ENCODE results near the gene CCNI.

CCNI gene

GRCh38 chr4:77117721-77118120 lies 41.9 kb upstream of the CCNI start:
- TF ChIP-seq CTCF (IDR thresholded peaks at IDR 0.05), result no peak
- no peak for TF ChIP-seq ZFX (IDR thresholded peaks at IDR 0.05; ENCODE audit: borderline replicate concordance)
- no peak overlapping the region for H3K27ac ChIP-seq

DNA sequence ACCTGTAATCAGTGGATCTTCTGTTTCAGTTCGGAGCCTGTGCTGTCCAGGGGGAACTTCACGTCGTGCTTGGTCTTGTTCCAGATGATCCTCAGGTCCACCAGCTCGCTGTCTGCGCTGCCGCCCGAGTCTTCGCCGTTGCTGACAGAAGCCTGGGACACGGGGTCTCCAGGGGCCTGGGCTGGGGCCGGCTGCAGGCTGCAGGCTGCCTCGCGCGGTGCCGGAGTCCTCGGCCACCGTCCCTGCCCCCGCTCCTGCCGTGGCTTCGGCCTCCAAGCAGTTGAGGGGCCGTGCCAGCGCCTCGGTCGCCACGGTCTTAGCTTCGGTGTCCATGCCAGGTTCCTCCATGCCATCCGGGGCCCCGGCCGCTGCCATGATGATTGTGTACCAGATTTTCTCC lies 37.3 kb upstream of the CCNI start:
- no peak overlapping the region for H3K27ac ChIP-seq
- TF ChIP-seq ZFX (IDR thresholded peaks at IDR 0.05; ENCODE audit: borderline replicate concordance), result no peak
- TF ChIP-seq CTCF (IDR thresholded peaks at IDR 0.05), result no peak

- no peak for TF ChIP-seq CTCF (IDR thresholded peaks at IDR 0.05)
- TF ChIP-seq ZFX (IDR thresholded peaks at IDR 0.05; ENCODE audit: borderline replicate concordance), result no peak
- H3K27ac ChIP-seq, result no peak overlapping the region
These were observed 34.9 kb upstream of the CCNI start for GRCh38 chr4:77110730-77111129.

DNA sequence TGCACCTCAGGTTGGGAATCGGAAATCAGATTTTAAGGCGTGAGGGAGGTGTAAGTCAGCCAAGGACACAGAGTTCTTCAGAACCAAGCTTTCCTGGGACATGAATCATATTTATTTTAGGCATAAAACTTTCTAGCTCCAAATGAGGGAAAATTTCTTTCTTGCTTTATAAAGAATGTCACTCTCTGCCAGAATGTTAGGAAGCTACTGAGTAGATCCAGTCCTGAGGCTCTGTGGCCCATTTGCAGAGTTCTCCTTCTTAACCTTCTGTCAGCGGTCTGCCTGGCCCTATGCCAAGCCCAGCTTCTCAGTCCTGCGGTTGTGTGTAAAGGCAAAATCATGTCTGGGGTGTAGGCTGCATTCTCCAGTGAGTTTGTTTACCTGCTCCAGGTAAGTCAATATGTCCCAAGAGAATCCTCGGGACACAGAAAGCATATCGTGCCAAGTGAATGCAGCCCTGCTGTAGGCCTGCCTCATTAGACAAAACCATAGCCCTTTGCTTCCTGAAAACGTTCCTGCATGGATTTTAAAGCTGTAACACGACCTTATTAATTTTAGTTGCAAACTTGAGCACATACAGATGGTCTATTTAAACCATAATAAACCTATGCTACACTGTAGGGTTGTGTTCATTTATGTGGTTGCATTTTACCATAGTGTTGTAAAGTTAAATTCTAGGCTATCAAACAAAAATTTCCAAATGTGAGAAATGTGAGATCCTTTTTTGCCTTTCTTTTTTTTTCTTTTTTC lies 29.2 kb upstream of the CCNI start:
- TF ChIP-seq ZFX (IDR thresholded peaks at IDR 0.05; ENCODE audit: borderline replicate concordance), result no peak
- TF ChIP-seq CTCF (IDR thresholded peaks at IDR 0.05), result no peak
- H3K27ac ChIP-seq, result peak overlapping the region; percentile 47

- H3K27ac ChIP-seq, result peak overlapping the region; percentile 47; the same call in 1 of the 2 replicates
- TF ChIP-seq CTCF (IDR thresholded peaks at IDR 0.05), result no peak
- no peak for TF ChIP-seq ZFX (IDR thresholded peaks at IDR 0.05; ENCODE audit: borderline replicate concordance)
These were observed 28.6 kb upstream of the CCNI start for GRCh38 chr4:77104388-77104787.

DNA sequence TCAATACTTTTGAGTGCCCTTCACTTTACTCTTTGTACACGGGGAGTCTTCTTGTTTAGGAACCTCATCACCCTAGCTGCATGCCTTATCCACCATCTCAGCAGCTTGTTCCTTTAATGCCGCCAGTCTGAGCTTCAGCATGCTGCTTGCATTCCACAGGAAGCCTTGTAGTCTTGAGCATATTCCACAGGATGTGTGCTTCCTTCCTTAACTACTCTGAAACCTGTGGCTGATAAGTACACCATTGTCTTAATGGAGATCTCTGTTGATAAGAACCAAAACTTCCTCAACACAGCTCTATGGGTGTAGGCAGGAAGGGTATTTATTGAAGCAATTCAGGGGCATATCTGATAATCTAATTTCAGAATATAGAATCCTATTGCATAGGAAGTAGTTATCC lies 24.4 kb upstream of the CCNI start:
- TF ChIP-seq ZFX (IDR thresholded peaks at IDR 0.05; ENCODE audit: borderline replicate concordance) (no peak), CTCF (IDR thresholded peaks at IDR 0.05) (no peak)
- H3K27ac ChIP-seq, result no peak overlapping the region

- TF ChIP-seq ZFX (IDR thresholded peaks at IDR 0.05; ENCODE audit: borderline replicate concordance) (no peak), CTCF (IDR thresholded peaks at IDR 0.05) (no peak)
- H3K27ac ChIP-seq, result no peak overlapping the region
These were observed 21.8 kb upstream of the CCNI start for GRCh38 chr4:77097611-77098010.

All from 22Rv1 (cell line).